ENCODE results near the gene TMEM181.
"Not testable (repeated sequence)": the region's sequence is repeated elsewhere in the genome, so short reads cannot be mapped to it uniquely, and the experiment has no call there.

The TMEM181 gene

GRCh38 chr6:158538741-158539140 lies 21.1 kb upstream of the TMEM181 start:
- no peak for DNase-seq

GRCh38 chr6:158539413-158539812 lies 20.5 kb upstream of the TMEM181 start:
- DNase-seq, result no peak

GRCh38 chr6:158539881-158540280 lies 20.0 kb upstream of the TMEM181 start:
- no peak for DNase-seq

GRCh38 chr6:158543606-158544185 lies 16.2 kb upstream of the TMEM181 start:
- DNase-seq, result no peak

GRCh38 chr6:158544428-158544827 lies 15.5 kb upstream of the TMEM181 start:
- DNase-seq, result no peak

GRCh38 chr6:158545043-158545966 lies 14.6 kb upstream of the TMEM181 start:
- DNase-seq, result no peak

GRCh38 chr6:158548418-158549161 lies 11.3 kb upstream of the TMEM181 start:
- DNase-seq, result no peak

GRCh38 chr6:158552055-158552795 lies 7.7 kb upstream of the TMEM181 start:
- DNase-seq, result no peak

GRCh38 chr6:158552796-158553138 lies 7.1 kb upstream of the TMEM181 start:
- no peak for DNase-seq

GRCh38 chr6:158554611-158555361 lies 5.1 kb upstream of the TMEM181 start:
- no peak for DNase-seq

GRCh38 chr6:158556113-158556512 lies 3.8 kb upstream of the TMEM181 start:
- no peak for DNase-seq

GRCh38 chr6:158557110-158557509 lies 2.8 kb upstream of the TMEM181 start:
- not testable (repeated sequence) for DNase-seq

- no peak for DNase-seq
Measured at GRCh38 chr6:158557927-158558326, 2.0 kb upstream of the TMEM181 start.

- no peak for DNase-seq
Measured at GRCh38 chr6:158558415-158559306, 1.2 kb upstream of the TMEM181 start.

- no peak for DNase-seq
Measured at GRCh38 chr6:158559338-158559894, 475 bp upstream of the TMEM181 start.

- DNase-seq, result no peak
Measured at GRCh38 chr6:158560836-158561320, 987 bp downstream of the TMEM181 start.

GRCh38 chr6:158561321-158561884 lies 1.5 kb downstream of the TMEM181 start:
- no peak for DNase-seq

GRCh38 chr6:158561938-158562337 lies 2.0 kb downstream of the TMEM181 start:
- DNase-seq, result no peak

GRCh38 chr6:158564243-158565121 lies 4.6 kb downstream of the TMEM181 start:
- no peak for DNase-seq

Measured in activated CD4-positive, CD25-positive, alpha-beta regulatory T cell treated with anti-CD3 and anti-CD28 coated beads, Interleukin-2, amount 50 U/mL, for 72 hours (primary cell).